Type B pancreatic cell (in vitro differentiated cells): ENCODE measurements around the gene CHMP5. TPM values are rescaled to one million over a fixed set of nuclear protein-coding genes. Genes with fewer than 3 reads are reported as not detected.
A peak's percentile ranks its signal among the peaks of the same experiment; 100 is the strongest.

ENCODE experiments used
- DNase-seq: peaks from one replicate; pipeline ENCODE4 v3.0.0; 2021; ENCODE audit warnings: mixed read lengths; ENCODE audit not compliant: unreplicated experiment; ENCODE audit errors: extremely low spot score
- H3K27ac Mint-ChIP-seq: 2 replicates; pipeline ENCODE4 v1.8.0; 2021; ENCODE audit warnings: mild to moderate bottlenecking, mixed read lengths
- H3K27me3 Mint-ChIP-seq: 2 replicates; pipeline ENCODE4 v1.8.0; 2021; ENCODE audit warnings: mixed read lengths
- H3K36me3 Mint-ChIP-seq: 2 replicates; pipeline ENCODE4 v1.8.0; 2021; ENCODE audit warnings: mixed read lengths
- H3K4me1 Mint-ChIP-seq: one replicate; pipeline ENCODE4 v1.8.0; 2021; ENCODE audit warnings: mixed read lengths; ENCODE audit not compliant: unreplicated experiment
- H3K4me3 Mint-ChIP-seq: 2 replicates; pipeline ENCODE4 v1.8.0; 2021; ENCODE audit warnings: mild to moderate bottlenecking, mixed read lengths
- H3K9me3 Mint-ChIP-seq: 2 replicates; pipeline ENCODE4 v1.8.0; 2021; ENCODE audit warnings: mixed read lengths
- total RNA-seq: library from RNA; stranded (reverse); gene quantifications from 2 replicates; pipeline ENCODE4 v1.2.1, GENCODE V29; 2021; ENCODE audit warnings: low replicate concordance
- TF ChIP-seq, protein P1 (sequence below): fragments of 200-600 bp; sonication (generic); conservative IDR thresholded peaks from 2 replicates; pipeline ENCODE4 v1.5.0; 2021; ENCODE audit warnings: antibody characterized with exemption, mild to moderate bottlenecking

CHMP5 gene
- total RNA-seq, 1 donor from 2014 or later = 51.4 TPM

GRCh38 chr9:33267151-33267767, 2.4 kb downstream of the CHMP5 start:
- Mint-ChIP-seq H3K36me3 (peaks cover 7% of the 10 kb centered on the region), H3K4me3 (peak overlapping the region; percentile 3), H3K9me3 (no peaks in the 10 kb centered on the region), H3K4me1 (peaks cover 17% of the 10 kb centered on the region), H3K27me3 (no peaks in the 10 kb centered on the region), H3K27ac (no peak overlapping the region)
- TF ChIP-seq, protein P1, sequence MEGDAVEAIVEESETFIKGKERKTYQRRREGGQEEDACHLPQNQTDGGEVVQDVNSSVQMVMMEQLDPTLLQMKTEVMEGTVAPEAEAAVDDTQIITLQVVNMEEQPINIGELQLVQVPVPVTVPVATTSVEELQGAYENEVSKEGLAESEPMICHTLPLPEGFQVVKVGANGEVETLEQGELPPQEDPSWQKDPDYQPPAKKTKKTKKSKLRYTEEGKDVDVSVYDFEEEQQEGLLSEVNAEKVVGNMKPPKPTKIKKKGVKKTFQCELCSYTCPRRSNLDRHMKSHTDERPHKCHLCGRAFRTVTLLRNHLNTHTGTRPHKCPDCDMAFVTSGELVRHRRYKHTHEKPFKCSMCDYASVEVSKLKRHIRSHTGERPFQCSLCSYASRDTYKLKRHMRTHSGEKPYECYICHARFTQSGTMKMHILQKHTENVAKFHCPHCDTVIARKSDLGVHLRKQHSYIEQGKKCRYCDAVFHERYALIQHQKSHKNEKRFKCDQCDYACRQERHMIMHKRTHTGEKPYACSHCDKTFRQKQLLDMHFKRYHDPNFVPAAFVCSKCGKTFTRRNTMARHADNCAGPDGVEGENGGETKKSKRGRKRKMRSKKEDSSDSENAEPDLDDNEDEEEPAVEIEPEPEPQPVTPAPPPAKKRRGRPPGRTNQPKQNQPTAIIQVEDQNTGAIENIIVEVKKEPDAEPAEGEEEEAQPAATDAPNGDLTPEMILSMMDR = no peak
- no peak for DNase-seq

GRCh38 chr9:33270146-33270545, 5.3 kb downstream of the CHMP5 start:
- H3K36me3 Mint-ChIP-seq = peaks cover 3% of the 10 kb centered on the region
- peaks cover 3% of the 10 kb centered on the region for H3K4me1 Mint-ChIP-seq
- no peaks in the 10 kb centered on the region for H3K27me3 Mint-ChIP-seq
- no peaks in the 10 kb centered on the region for H3K9me3 Mint-ChIP-seq
- TF ChIP-seq, protein P1 = no peak
- no peak overlapping the region for H3K27ac Mint-ChIP-seq
- H3K4me3 Mint-ChIP-seq = no peak overlapping the region
- no peak for DNase-seq

DNA sequence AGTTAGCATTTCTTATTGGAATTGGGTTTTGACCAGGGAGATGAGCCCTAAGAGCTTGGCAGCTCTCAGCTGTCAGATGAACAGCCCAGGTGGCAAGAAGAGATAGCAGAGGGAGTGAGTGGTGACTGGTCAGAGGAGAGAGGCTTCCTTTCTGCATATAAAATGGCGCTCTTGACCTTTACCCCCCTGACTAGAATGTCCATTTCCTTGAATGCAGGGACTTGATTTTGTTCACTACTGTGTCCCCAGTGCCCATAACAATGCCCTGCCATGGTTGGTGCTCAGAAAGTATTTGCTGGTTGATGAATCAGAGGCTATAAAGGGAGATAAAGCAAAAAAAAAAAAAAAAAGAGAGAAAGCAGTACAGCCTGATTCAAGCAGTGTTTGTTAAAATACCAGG, 7.2 kb downstream of the CHMP5 start:
- H3K9me3 Mint-ChIP-seq = no peaks in the 10 kb centered on the region
- peaks cover 6% of the 10 kb centered on the region for H3K36me3 Mint-ChIP-seq
- H3K4me1 Mint-ChIP-seq = no peaks in the 10 kb centered on the region
- TF ChIP-seq, protein P1 = no peak
- H3K27me3 Mint-ChIP-seq = no peaks in the 10 kb centered on the region
- no peak overlapping the region for H3K4me3 Mint-ChIP-seq
- no peak for DNase-seq
- no peak overlapping the region for H3K27ac Mint-ChIP-seq

DNA sequence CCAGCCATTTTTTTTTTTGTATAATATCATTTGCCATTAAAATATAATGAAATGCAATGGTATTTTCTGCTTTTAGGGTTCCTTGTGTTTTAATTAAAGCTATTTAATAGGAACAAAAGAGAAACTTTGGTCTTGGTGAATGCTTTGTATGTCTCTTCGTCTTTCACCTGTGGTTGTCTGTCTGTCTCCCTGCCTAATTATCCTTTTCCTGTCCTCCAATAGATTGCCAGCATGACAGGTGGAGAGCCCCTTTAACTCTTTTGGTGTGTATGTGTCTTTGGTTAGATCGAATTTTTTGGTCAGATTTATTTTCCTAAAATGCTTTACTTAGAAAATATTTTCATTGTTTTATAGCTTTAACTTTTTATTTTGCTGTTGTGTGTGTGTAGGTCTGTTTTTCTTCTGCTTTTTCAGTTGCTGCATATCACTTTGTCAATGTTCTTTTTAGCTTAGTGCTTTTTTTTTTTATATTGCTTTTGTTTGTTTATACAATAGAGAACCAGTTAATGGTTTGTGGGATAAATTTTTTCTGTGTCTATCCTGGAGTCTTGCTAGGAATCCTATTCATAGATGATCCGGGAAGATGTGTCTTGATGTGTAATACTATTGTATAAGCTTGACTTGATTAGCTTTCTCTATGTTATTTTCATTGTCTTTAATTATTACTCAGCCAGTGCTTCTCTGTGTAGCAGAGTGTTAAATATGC, 8.6 kb downstream of the CHMP5 start:
- TF ChIP-seq, protein P1 = no peak
- no peak for DNase-seq
- Mint-ChIP-seq H3K27ac (no peak overlapping the region), H3K4me3 (no peak overlapping the region), H3K27me3 (no peaks in the 10 kb centered on the region), H3K36me3 (peaks cover 15% of the 10 kb centered on the region), H3K4me1 (no peaks in the 10 kb centered on the region), H3K9me3 (no peaks in the 10 kb centered on the region)

- Mint-ChIP-seq H3K27ac (no peak overlapping the region), H3K4me1 (no peaks in the 10 kb centered on the region), H3K36me3 (peaks cover 15% of the 10 kb centered on the region), H3K9me3 (no peaks in the 10 kb centered on the region), H3K27me3 (no peaks in the 10 kb centered on the region), H3K4me3 (no peak overlapping the region)
- no peak for DNase-seq
- TF ChIP-seq, protein P1 = no peak
Measured at GRCh38 chr9:33273972-33274328, 9.1 kb downstream of the CHMP5 start.
